ENCODE data around the gene NOP10. TPM values are rescaled to one million over a fixed set of nuclear protein-coding genes. Genes with fewer than 3 reads are reported as not detected.

Gene NOP10
- total RNA-seq, 1 experiment from 2014 or later: 235 TPM

GRCh38 chr15:34349769-34350168, 6.8 kb upstream of the NOP10 start:
- Histone ChIP-seq H3K4me1 (ENCODE audit: insufficient read depth, low read length) (no peaks in the 10 kb centered on the region; the same call in 1 of the 2 replicates), H3K27ac (ENCODE audit: insufficient read length, low read depth, low read length) (no peak overlapping the region), H3K4me2 (ENCODE audit: insufficient read depth, insufficient read length, low read length) (no peak overlapping the region), H3K18ac (ENCODE audit: insufficient read length, low read depth, low read length) (no peak overlapping the region), H2BK15ac (ENCODE audit: low read depth, low read length) (no peak overlapping the region; the same call in 1 of the 2 replicates), H3K9ac (ENCODE audit: extremely low read depth, insufficient read length, low read length) (no peak overlapping the region), H4K91ac (ENCODE audit: insufficient read length, low read depth, low read length) (no peak overlapping the region), H2AK5ac (ENCODE audit: insufficient read length, low read length) (no peak overlapping the region), H2AFZ (ENCODE audit: low read length) (no peak overlapping the region), H2BK20ac (ENCODE audit: low read depth, low read length, poor library complexity, severe bottlenecking) (no peak overlapping the region), H3K79me2 (ENCODE audit: insufficient read depth, low read length) (no peaks in the 10 kb centered on the region), H2BK5ac (ENCODE audit: insufficient read length, low read length) (no peak overlapping the region), H3K23ac (ENCODE audit: insufficient read length, low read depth, low read length) (no peak overlapping the region), H4K8ac (replicated peaks; ENCODE audit: insufficient read length, low read depth, low read length) (no peak overlapping the region), H3K27me3 (ENCODE audit: insufficient read depth, low read length) (no peaks in the 10 kb centered on the region), H2BK12ac (ENCODE audit: insufficient read length, low read depth, low read length) (no peak overlapping the region), H2BK120ac (ENCODE audit: low read depth, low read length, poor library complexity, severe bottlenecking) (no peak overlapping the region), H3T11ph (ENCODE audit: low read length) (no peak overlapping the region), H3K79me1 (ENCODE audit: insufficient read depth, low read depth, low read length, poor library complexity, severe bottlenecking) (no peaks in the 10 kb centered on the region), H3K4ac (ENCODE audit: low read depth, low read length) (no peak overlapping the region), H3K9me3 (ENCODE audit: control insufficient read depth, low read depth, low read length) (no peaks in the 10 kb centered on the region), H3K14ac (ENCODE audit: insufficient read depth, low read length) (no peak overlapping the region), H4K20me1 (ENCODE audit: control insufficient read depth, insufficient read depth, insufficient read length) (no peaks in the 10 kb centered on the region), H3K56ac (ENCODE audit: insufficient read length, low read depth, low read length) (no peak overlapping the region), H4K5ac (ENCODE audit: insufficient read length, low read depth, low read length) (no peak overlapping the region), H3K23me2 (ENCODE audit: insufficient read length, low read depth, low read length, poor library complexity, severe bottlenecking) (no peaks in the 10 kb centered on the region)
- DNase-seq: no peak
- no CpG with 5 or more reads among the region's 4 CpGs for whole genome bisulfite sequencing (ENCODE audit: extremely low coverage, insufficient read length, low lambda C conversion rate)
- peaks cover 2% of the 10 kb centered on the region for H3K27me3 Mint-ChIP-seq (ENCODE audit: low read depth)
- no peak for TF ChIP-seq CTCF (conservative IDR thresholded peaks at IDR 0.05)
- H3K27ac Mint-ChIP-seq: no peak overlapping the region
- H3K36me3 Mint-ChIP-seq (ENCODE audit: insufficient read depth in 1 of 3, low read depth in 3 of 3): peaks cover 5 to 15% (median 5%) of the 10 kb centered on the region in 3 experiments; a peak in 6 of 7 replicates
- no peaks in the 10 kb centered on the region for H3K9me3 Mint-ChIP-seq
- H3K4me1 Mint-ChIP-seq: peaks cover 19% of the 10 kb centered on the region in 2 experiments
- no peak overlapping the region for H3K4me3 Mint-ChIP-seq
